Left ventricle myocardium inferior (tissue), 1 donor: ENCODE data around the gene SESN1. TPM values are rescaled to one million over a fixed set of nuclear protein-coding genes. Genes with fewer than 3 reads are reported as not detected.
"Not testable (repeated sequence)": the region's sequence is repeated elsewhere in the genome, so short reads cannot be mapped to it uniquely, and the experiment has no call there.

Experiments
- DNase-seq: peaks from one replicate; pipeline ENCODE4 v3.0.0-alpha.2; 2020
- H3K27ac ChIP-seq: fragments of 200-600 bp; replicated peaks from 2 replicates; pipeline ENCODE4 v1.8.0; 2021
- H3K27me3 ChIP-seq: fragments of 200-600 bp; 2 replicates; pipeline ENCODE4 v1.8.0; 2021; ENCODE audit warnings: low read depth
- H3K36me3 ChIP-seq: fragments of 200-600 bp; 2 replicates; pipeline ENCODE4 v1.8.0; 2021
- H3K4me1 ChIP-seq: fragments of 200-600 bp; 2 replicates; pipeline ENCODE4 v1.8.0; 2021
- H3K4me3 ChIP-seq: fragments of 200-600 bp; 2 replicates; pipeline ENCODE4 v1.8.0; 2021; ENCODE audit warnings: mild to moderate bottlenecking, moderate library complexity
- H3K9me3 ChIP-seq: fragments of 200-600 bp; replicated peaks from 2 replicates; pipeline ENCODE4 v1.8.0; 2021
- intact Hi-C: fragments of 100-400 bp; cut with micrococcal nuclease; formaldehyde crosslinking; loops from one replicate; pipeline ENCODE4 v1.11.0; 2022
- total RNA-seq: library from RNA; stranded (reverse); fragmentation: NEBNext Ultra II Directional; extraction: Animal tissue kit (Norgen Biotek cat#: 25700); gene quantifications from one replicate; pipeline ENCODE4 v1.2.1, GENCODE V29; 2021
- TF ChIP-seq, protein P1 (sequence below): fragments of 200-600 bp; IDR thresholded peaks from 2 replicates; pipeline ENCODE4 v1.8.0; 2021; ENCODE audit warnings: antibody characterized with exemption, mild to moderate bottlenecking, borderline replicate concordance
- donor health status: DM: no; HTN: yes; CAD: no; lungs with severe emphysema.

Gene SESN1
- total RNA-seq, 1 donor from 2014 or later: 44.1 TPM

DNA sequence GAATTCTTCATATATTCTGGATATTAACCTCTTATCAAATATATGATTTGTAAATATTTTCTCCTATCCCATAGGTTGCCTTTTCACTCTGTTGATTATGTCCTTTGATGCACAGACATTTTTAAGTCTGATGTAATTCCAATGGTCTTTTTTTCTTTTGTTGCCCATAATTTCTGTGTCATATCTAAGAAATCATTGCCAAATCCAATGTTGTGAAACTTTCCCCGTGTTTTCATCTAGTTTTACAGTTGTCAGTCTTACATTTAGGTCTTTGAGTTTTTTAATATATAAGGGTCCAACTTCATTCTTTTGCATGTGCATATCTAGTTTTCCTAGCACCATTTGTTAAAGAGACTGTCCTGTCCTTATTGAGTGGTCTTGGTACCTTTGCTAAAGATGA is 111.5 kb downstream of the SESN1 start:
- intact Hi-C loops: no loop called here
- DNase-seq: no peak
- no peaks in the 10 kb centered on the region for H3K27me3 ChIP-seq
- H3K9me3 ChIP-seq: peaks cover 12% of the 10 kb centered on the region
- TF ChIP-seq, protein P1, sequence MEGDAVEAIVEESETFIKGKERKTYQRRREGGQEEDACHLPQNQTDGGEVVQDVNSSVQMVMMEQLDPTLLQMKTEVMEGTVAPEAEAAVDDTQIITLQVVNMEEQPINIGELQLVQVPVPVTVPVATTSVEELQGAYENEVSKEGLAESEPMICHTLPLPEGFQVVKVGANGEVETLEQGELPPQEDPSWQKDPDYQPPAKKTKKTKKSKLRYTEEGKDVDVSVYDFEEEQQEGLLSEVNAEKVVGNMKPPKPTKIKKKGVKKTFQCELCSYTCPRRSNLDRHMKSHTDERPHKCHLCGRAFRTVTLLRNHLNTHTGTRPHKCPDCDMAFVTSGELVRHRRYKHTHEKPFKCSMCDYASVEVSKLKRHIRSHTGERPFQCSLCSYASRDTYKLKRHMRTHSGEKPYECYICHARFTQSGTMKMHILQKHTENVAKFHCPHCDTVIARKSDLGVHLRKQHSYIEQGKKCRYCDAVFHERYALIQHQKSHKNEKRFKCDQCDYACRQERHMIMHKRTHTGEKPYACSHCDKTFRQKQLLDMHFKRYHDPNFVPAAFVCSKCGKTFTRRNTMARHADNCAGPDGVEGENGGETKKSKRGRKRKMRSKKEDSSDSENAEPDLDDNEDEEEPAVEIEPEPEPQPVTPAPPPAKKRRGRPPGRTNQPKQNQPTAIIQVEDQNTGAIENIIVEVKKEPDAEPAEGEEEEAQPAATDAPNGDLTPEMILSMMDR: no peak
- H3K36me3 ChIP-seq: peaks cover 31% of the 10 kb centered on the region
- H3K27ac ChIP-seq: no peak overlapping the region
- peaks cover 33% of the 10 kb centered on the region for H3K4me1 ChIP-seq
- H3K4me3 ChIP-seq: no peak overlapping the region

GRCh38 chr6:108982154-108983113 is 112.2 kb downstream of the SESN1 start:
- no peak for DNase-seq
- H3K27me3 ChIP-seq: no peaks in the 10 kb centered on the region
- TF ChIP-seq, protein P1: no peak
- intact Hi-C loops: no loop called here
- no peak overlapping the region for H3K4me3 ChIP-seq
- H3K36me3 ChIP-seq: peaks cover 24% of the 10 kb centered on the region
- peaks cover 26% of the 10 kb centered on the region for H3K4me1 ChIP-seq
- peaks cover 14% of the 10 kb centered on the region for H3K9me3 ChIP-seq
- H3K27ac ChIP-seq: no peak overlapping the region

DNA sequence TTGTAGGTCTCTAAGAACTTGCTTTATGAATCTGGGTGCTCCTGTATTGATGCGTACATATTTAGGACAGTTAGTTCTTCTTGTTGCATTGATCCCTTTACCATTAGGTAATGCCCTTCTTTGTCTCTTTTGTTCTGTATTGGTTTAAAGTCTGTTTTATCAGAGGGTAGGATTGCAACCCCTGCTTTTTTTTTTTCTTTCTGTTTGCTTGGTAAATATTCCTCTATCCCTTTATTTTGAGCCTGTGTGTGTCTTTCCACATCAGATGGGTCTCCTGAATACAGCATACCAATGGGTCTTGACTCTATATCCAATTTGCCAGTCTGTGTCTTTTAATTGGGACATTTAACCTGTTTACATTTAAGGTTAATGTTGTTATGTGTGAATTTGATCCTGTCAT is 116.0 kb downstream of the SESN1 start:
- H3K27ac ChIP-seq, H3K36me3 ChIP-seq, intact Hi-C loops, H3K4me3 ChIP-seq, DNase-seq, H3K27me3 ChIP-seq: not testable (repeated sequence)
- peaks cover 14% of the 10 kb centered on the region for H3K4me1 ChIP-seq
- H3K9me3 ChIP-seq: peaks cover 21% of the 10 kb centered on the region

DNA sequence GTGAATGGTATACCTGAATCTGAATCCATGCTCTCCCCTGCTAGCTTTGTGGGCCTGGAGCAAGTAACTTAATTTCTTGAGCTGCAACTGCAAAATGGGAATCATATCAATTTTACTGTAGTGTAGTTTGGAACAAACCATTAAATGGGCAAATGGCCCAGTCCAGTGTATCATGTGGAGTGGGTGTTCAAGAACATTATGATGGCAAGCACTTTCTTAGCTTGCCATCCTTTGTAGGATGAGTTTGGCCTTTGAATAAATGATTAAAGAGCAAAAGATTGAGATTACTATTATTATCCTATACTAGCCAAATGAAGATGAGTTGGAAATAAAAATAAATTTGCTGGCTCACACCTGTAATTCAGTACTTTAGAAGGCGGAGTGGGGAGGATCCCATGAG is 120.4 kb downstream of the SESN1 start:
- no peak overlapping the region for H3K4me3 ChIP-seq
- DNase-seq: no peak
- intact Hi-C loops: no loop called here
- TF ChIP-seq, protein P1: no peak
- H3K27me3 ChIP-seq: no peaks in the 10 kb centered on the region
- H3K4me1 ChIP-seq: peaks cover 34% of the 10 kb centered on the region
- peaks cover 18% of the 10 kb centered on the region for H3K9me3 ChIP-seq
- H3K27ac ChIP-seq: peak overlapping the region; percentile 89
- H3K36me3 ChIP-seq: no peaks in the 10 kb centered on the region

DNA sequence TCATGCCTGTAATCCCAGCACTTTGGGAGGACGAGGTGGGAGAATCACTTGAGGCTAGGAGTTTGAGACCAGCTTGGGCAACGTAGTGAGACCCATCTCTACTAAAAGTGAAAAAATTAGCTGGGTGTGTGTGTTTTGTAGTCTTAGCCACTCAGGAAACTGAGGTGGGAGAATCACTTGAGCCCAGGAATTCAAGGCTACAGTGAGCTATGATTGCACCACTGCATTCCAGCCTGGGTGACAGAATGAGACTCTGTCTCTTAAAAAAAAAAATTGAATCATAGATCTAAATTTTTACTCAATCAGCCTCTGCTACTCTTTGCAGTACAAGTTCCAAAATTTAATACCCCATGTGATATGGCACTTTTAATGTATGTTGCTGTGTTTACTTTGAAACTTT is 124.9 kb downstream of the SESN1 start:
- no peak for DNase-seq
- TF ChIP-seq, protein P1: no peak
- no peak overlapping the region for H3K4me3 ChIP-seq
- intact Hi-C loops: no loop called here
- H3K9me3 ChIP-seq: no peaks in the 10 kb centered on the region
- H3K4me1 ChIP-seq: peaks cover 60% of the 10 kb centered on the region
- no peaks in the 10 kb centered on the region for H3K36me3 ChIP-seq
- H3K27me3 ChIP-seq: no peaks in the 10 kb centered on the region
- H3K27ac ChIP-seq: peak overlapping the region; percentile 89
